Measurements from ENCODE around the gene MXRA7.
"Not testable (repeated sequence)": the region's sequence is repeated elsewhere in the genome, so short reads cannot be mapped to it uniquely, and the experiment has no call there.

MXRA7 gene

DNA sequence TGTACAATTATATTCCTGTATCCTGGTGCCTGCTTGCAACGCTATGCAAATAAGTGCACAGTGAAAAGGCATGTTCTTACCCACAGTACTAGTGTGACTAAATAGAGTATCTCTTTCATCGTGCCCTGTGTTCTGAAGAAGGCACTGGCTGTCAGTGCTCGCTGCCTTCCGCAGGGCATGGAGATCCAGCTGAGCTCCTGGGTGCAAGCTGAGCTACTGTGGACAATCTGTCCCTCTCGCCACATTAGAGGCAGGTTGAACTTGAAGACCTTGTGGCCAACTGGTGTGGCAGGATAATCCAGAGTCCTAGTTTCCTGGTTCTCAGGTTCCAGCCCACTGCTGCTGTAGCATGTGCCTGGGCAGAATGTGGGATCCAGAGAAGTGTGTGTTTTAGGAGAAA, 65.3 kb downstream of the MXRA7 start:
- no peak for DNase-seq (ENCODE audit: low read depth in 2 of 2, low spot score in 1 of 2)

DNA sequence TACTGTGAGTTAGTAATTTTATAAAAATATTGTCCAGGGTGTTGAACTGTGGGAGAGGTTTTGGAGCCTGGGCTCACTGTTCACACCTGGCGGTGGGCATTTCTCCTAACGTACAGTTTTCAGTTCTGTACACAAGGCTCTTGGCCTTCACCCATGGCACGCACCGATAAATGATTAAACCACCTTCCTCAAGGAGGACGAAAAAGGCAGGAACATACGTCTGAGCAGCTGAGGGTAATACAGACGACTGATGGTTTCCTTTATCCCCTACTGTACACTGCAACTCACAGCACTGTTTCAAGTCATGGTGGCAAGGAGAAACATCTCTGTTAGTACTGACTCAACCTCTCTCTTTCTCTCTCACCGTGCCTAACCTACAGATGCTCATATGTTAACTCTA, 65.8 kb downstream of the MXRA7 start:
- no peak for DNase-seq (ENCODE audit: low read depth in 2 of 2, low spot score in 1 of 2)

DNA sequence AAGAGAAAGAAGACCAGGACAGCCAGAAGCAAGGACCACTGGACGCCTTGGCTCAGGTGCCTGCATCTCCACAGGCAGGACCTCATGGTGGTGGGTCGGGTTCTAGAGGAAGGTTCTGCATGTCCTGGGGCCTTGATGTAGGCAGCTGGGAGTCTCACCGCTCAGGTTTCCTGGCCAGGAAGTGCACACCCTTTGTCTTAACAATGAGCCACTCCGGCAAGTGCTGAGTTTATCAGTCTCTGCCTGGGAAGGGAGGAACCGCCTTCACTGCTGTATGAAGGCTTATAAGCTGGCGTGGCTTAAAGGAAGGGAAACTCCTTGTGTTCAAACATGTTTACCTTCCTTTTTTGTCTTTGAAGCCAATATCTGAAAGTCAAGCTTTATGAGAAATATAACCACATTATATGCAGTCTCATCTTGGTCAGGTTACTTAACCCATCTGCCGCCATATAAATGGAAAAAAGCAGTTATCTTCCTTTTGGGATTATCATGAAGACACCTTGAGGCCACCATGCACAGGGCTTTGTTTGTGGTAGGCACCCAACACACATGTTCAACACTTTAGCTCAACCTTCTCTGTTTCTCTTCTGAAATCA, 67.1 kb downstream of the MXRA7 start, which contains the start of gene ST6GALNAC1:
Gene ST6GALNAC1 (minus strand): TSS at position 205 of the 596 bp plus-strand sequence. CDS start 119 bp downstream, at position 86.
- no peak for DNase-seq (ENCODE audit: low read depth in 2 of 2, low spot score in 1 of 2)

DNA sequence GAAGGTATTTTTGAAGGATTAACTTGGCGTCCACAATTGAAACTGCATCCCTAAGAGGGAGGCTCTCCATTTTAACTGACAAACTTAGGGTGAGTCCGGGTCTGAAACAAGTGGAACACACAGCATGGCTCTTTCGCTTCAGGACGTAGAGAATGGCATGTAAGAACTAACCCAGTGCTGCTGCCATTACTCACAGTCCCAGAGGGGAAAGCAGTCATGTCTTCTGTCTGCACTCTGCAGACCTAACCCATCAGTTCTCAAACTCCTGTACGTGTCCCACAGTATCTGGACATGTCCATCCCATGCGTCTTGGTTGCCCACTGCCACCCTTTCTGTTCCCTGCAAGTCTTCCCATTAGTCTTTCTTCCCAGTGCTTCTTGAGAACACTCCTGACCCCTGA, 67.8 kb downstream of the MXRA7 start:
- no peak for DNase-seq (ENCODE audit: low read depth in 2 of 2, low spot score in 1 of 2)

DNA sequence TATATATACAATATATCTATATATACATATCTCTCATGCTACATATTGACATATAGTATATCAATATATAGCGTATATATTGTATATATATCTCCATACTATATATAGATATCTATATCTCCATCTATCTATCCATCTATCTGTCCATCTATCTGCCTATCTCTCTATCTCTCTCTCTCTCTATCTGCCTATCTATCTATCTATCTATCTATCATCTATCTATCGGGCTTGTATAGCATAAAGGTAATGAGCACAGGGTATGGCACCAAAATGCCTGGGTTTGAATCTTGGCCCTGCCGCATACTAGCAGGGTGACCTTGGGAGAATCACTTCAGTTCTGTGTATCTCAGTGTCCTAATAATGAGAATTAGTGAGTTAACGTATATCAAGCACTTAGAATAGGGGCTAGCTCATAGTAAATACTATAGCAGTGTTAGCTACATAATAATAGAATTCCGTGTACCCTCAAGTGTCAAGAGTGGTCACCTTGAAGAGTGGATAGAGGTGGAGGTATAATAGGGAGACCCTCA, 68.7 kb downstream of the MXRA7 start:
- no peak for DNase-seq (ENCODE audit: low read depth in 2 of 2, low spot score in 1 of 2)

DNA sequence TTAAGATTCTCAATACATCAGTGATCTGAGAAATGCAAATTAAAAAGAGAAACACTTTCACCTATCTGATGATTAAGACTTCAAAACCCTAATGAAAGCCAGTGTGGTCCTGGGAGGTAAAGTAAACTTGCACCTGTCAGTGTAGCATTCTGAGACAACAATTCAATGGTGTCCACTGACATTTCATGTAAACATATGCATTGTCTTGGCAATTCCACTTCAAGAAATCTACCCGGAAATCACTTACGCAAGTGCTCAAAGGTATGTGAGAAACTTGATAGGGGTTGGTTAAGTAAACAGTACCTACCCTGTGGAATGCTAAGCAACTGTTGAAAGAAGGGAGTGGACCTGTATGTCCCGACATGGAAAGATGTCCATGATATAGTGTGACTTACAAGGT, 69.3 kb downstream of the MXRA7 start:
- DNase-seq (ENCODE audit: low read depth in 2 of 2, low spot score in 1 of 2) = no peak

DNA sequence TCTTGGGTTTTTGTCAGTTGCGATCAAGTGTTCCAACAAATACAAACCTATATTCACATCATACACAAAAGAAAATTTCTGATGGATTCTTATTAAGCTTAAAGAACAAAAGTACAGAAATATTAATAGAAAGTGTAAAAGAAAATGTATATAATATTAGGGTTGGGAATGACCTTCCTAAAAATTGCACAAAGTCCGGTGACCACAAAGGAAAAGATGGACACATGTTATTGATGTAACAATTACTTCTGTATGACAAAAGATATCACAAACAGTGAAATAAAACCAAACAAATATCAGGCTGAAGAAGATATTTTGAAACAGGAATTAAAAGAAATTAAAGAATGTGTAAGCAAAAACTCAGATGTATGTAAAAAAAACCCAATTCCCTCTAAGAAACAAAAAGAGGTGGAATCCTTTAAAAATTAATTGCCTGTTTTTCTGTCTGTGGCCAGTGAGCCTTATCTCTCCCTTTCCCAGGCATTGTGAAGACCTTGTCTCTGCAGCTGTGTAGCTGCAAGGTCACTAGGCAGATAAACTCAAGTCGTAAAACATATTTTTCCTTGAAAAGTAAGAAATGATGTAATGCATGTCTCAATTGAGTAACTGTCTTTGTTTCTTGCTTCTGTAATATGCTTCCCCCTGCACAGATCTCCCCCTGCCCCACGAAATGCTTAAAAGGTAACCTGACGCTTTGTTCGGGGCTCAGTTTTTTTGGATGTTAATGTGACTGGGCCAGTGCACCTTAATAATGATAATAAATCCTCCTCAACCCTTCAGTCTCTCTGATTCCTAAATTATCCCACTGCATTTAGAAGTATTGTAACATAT, 70.0 kb downstream of the MXRA7 start:
- no peak for DNase-seq (ENCODE audit: low read depth in 2 of 2, low spot score in 1 of 2)

DNA sequence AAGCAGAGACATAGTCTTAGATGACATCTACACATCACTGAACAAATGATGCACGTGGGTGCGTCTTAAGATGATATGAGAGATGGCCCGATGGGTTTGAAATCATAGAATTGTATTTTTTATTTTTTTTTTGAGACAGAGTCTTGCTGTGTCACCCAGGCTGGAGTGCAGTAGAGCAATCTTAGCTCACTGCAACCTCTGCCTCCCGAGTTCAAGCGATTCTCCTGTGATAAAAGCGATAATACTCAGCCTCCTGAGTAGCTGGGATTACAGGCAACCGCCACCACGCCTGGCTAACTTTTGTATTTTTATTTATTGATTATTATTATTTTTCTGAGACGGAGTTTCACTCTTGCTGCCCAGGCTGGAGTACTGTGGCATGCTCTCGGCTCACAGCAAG, 72.5 kb downstream of the MXRA7 start:
- DNase-seq (ENCODE audit: low read depth in 2 of 2, low spot score in 1 of 2) = no peak

DNA sequence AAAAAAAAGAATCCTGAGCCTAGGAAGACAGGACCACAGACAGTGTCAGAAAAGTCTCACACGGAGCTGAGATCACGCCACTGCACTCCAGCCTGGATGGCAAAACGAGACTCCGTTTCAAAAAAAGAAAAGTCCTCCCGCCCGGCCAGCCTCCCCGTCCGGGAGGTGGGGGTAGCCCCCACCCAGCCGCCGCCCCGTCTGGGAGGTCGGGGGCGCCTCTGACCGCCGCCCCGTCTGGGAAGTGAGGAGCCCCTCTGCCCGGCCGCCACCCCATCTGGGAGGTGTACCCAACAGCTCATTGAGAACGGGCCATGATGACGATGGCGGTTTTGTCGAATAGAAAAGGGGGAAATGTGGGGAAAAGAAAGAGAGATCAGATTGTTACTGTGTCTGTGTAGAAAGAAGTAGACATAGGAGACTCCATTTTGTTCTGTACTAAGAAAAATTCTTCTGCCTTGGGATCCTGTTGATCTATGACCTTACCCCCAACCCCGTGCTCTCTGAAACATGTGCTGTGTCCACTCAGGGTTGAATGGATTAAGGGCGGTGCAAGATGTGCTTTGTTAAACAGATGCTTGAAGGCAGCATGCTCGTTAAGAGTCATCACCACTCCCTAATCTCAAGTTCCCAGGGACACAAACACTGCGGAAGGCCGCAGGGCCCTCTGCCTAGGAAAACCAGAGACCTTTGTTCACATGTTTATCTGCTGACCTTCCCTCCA, 74.1 kb downstream of the MXRA7 start:
- DNase-seq (ENCODE audit: low read depth in 2 of 2, low spot score in 1 of 2) = not testable (repeated sequence)

DNA sequence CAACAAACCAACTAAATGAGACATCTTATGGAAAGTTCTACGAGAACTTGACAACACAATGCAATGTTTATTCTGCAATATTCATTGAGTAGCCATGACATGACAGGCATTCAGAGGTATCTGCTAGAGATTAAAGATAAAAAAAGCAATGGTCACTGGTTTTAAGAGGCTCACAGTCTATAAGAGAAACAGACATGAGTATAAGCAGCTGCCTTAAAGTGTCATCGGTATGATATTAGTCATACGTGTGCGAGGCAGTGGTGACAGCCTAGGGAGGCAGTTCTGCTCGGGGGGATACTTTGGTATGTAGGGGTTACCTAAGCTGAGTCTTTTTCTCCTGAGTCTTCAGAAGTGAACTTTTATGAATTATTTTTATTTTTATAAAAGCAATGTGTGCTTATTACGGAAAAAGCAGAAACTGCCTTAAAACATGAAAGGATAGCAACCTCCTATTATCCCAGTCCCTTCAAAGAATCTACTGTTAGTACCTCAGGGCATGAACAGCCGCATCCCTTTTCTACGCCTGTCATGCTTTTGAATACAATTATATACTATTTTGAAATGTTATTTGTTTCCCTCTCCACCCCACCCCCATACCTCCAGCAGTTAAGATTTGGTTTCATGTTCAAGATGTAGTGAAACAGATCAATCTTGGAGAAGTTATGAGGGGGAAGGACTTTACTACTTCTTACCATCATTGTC, 75.0 kb downstream of the MXRA7 start:
- no peak for DNase-seq (ENCODE audit: low read depth in 2 of 2, low spot score in 1 of 2)

DNA sequence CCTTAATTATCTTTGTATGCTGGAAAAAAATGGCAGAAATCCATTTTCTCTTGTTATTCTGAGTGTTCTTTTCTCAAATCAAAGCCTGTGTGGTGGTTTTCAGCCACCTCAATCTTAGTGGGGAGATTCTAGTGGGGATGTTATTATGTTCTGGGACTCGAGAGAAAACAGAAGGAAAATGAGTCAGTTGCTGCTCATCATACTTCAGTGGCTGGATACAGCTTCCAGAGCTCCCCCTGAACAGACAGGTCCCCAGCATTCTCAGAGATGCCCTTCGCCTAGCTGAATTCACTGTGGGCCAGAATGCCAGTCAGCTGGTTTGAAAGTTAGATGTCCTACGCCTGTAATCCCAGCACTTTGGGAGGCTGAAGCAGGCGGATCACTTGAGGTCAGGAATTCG, 75.7 kb downstream of the MXRA7 start:
- DNase-seq (ENCODE audit: low read depth in 2 of 2, low spot score in 1 of 2) = no peak

DNA sequence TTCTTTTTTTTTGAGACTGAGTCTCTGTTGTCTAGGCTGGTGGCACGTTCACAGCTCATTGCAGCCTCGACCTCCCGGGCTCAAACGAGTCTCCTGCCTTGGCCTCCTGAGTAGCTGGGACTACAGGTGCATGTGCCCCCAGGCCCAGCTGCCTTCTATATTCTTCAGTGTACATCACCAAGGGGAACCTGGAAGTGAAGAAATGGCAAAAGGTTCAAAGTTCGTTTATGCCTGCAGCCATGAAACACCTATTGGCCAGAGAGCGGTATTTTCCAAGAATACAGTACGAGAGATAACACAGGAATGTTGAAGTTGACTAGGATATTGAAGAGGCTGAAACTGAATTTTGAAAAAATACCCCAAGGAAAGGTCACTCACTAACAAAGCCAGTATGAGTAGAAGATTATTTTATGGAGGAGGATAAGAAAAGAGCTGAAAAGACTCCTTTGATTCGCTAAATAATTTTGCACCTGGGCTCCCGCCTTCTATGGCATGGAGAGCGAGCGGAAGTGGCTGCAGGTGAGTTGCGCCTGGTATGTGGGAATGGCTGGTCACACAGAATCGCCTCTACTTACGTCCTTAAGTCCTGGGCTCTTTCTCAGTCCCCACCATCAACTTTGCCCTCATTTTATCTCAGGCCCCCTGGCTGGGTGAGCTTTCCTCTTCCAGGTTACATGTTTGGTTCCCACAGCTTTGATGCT, 77.0 kb downstream of the MXRA7 start:
- no peak for DNase-seq (ENCODE audit: low read depth in 2 of 2, low spot score in 1 of 2)

DNA sequence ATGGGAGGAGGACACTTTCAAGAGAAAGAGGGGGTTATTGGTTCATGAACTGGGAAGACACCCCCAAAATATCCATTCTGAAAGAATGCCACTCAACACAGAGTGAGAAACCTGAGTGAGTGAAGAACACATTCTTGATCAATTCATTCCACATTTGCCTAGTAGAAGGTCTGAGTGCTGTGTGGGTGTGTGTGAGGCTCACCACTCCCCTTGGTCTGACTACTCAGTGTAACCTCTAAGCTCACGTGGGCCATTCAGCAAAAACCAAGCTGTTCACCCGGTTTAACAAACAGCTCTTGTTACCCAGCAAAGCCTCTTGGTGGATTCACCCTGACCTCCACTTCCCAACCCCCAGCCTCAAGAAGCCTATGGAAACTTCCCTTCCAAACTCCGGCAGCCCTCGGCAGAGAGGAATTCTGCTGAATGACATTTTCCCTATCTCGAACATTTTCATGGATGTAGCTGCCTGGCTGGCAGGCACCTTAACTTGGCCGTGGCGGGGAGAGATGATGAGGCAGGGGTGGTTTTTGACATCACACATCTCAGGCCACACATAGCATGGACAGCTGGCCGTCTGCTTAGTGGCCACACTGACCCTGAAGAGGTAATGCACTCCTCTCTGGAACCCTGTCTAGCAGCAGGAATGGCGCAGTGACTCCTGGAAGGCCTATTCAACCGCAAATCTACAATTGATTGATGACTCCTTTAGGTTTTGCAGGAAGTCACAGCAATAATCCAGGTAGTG, 78.8 kb downstream of the MXRA7 start:
- DNase-seq (ENCODE audit: low read depth in 2 of 2, low spot score in 1 of 2) = no peak

DNA sequence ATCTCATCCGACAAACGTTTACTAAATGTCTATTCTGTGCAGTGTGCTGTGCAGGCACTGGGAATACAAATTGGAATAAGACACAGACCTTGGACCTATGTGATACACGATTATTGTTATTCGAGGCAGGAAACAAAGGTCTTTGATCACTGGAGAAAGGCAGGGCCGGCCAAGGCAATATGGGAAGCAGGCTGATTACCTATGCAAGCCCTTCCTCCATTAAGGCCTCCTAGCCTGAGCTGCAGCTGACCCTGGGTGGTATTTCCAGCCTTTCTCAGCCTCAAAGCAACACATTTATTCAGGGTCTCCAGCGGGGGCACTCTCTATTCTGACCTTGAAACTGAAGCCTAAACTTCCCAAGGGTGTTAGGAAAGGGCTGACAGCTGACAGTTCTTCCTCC, 80.6 kb downstream of the MXRA7 start:
- no peak for DNase-seq (ENCODE audit: low read depth in 2 of 2, low spot score in 1 of 2)

All from stimulated activated CD8-positive, alpha-beta memory T cell treated with anti-CD3 and anti-CD28 coated beads, Interleukin-4, amount 100 ng/mL, for 1 hour (primary cell).